NCI-H2196 treated with DMSO at 0.1 percent for 48 hours (cell line): ENCODE measurements around the gene RAD9A.

Experiments
- DNase-seq: peaks from one replicate; lab custom pipeline; 2025; ENCODE audit not compliant: unreplicated experiment; lab: John Stamatoyannopoulos, UW

The RAD9A gene

GRCh38 chr11:67391304-67392182 lies at the start of gene RAD9A:
TSS of gene RAD9A (plus strand) at chr11:67391986. CDS start at chr11:67392045, 59 bp downstream.
- DNase-seq, result peak; percentile 84

DNA sequence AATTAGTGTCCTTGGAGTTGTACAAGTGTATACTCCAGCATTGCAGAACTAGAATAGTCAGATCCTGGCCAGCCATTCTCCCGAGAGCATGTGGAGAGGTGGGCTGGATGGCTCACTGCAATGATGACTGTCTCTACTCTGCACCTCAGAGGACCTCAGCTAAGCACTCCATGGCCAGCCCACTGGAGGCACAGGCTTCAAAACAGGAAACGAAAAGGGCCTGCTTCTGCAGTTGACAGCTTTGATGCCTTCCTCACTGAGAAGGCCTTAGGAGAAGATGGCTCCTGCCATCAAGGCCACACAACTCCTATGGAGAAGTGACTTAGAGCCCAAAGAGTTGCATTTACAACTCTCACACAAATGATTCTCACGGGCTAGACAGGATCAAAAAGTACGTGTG lies 47.5 kb upstream of the RAD9A start:
- no peak for DNase-seq

DNA sequence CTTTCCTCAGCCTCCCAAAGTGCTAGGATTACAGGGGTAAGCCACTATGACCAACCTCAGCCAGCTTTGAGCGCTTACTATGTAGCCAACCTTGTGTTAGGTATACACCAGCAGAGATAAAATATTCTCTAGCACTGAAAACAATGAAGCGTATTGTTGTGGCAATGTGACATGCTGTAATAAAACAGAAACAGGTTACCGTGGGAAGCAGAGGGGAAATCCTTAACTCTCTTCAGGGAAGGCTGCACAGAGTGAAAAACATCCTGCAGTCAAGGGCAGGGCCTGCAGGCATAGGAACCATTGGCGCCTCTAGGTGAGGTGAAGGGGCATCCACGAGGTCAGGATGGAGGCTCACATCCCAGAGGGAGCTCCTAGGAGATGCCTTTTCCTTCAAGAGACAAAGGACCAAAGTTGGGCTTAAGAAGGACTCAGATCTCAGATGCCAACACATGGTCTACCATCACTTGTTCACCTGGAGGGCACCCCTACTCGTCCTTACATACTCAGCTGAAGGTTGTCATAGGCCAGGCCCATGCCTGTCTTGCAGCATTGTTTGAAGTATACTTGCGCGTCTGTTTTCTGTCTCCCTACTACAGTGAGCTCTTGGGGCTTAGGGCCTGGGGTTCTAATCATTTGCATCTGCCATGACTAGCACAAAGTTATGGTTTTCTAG lies 46.4 kb upstream of the RAD9A start:
- no peak for DNase-seq

- DNase-seq, result no peak
These were observed 45.6 kb upstream of the RAD9A start for GRCh38 chr11:67345920-67346819.

DNA sequence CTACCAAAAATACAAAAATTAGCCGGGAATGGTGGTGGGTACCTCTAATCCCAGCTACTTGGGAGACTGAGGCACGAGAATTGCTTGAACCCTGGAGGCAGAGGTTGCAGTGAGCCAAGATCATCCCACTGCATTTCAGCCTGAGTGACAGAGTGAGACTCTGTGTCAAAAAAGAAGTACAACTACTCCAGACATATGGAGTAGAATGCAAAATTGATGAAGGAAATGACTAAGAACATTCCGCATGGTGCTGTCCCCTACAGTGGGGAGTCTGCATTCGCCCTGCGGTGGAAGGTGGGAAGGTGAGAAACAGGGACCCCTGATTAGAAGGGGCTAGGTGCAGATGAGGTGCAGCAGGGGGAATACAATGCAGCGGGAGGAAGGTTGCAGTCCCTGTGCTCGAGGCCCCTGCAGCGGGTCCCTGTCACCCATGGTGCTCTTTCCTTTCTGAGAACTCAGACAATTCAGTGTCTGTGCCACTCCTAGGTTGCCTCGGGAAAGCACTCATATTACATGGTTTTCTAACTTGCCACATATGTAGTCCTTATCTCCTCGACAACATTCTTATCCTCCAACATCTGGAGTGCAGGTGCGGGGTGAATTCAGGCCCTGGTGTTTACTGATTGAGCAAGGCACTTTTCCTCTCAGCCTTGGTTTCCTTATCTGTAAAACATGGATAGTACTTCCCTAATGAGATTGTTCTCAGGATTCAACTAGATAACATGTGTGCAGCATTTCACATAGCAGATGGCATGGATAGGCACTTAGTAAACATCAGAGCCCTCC lies 43.6 kb upstream of the RAD9A start:
- no peak for DNase-seq

- no peak for DNase-seq
These were observed 42.8 kb upstream of the RAD9A start for GRCh38 chr11:67349036-67349435.

GRCh38 chr11:67349457-67349856 lies 42.3 kb upstream of the RAD9A start:
- DNase-seq, result no peak

- no peak for DNase-seq
These were observed 41.8 kb upstream of the RAD9A start for GRCh38 chr11:67349928-67350465.

DNA sequence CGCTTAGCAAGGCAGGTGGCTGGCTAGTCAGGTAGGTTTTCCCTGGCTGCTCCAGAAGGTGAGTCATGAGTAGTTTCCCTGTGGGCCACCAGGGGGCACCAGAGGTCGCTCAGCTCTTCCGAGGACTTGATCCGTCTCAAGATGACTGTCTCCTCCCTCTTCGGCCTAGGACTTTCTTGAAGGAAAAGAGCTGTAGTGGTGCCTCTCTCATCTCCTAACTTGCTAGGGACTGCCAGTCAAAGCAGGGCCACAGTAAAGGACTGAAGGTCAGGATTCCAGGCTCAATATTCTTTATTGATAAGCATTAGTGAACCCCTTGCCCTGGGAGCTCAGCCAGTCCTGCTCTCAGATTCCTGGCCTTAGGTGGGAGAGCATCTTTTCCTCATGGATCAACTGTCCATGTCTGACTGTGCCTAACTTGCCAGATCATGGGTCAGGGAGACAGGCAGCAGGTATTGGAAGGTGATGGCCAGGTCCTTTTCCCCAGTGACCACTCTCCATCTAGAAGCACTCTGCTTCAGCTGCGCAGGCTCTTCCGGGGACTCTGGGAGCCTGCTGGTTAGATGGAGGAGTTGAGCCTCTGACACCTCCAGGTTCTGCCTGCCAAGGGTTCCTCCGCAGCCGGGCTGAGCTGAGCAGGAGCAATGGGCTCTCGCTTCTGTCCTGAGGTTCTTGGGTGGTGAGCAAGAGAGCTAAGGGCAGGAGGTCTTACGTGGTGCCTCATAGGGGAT lies 40.3 kb upstream of the RAD9A start:
- peak; percentile 55 for DNase-seq

DNA sequence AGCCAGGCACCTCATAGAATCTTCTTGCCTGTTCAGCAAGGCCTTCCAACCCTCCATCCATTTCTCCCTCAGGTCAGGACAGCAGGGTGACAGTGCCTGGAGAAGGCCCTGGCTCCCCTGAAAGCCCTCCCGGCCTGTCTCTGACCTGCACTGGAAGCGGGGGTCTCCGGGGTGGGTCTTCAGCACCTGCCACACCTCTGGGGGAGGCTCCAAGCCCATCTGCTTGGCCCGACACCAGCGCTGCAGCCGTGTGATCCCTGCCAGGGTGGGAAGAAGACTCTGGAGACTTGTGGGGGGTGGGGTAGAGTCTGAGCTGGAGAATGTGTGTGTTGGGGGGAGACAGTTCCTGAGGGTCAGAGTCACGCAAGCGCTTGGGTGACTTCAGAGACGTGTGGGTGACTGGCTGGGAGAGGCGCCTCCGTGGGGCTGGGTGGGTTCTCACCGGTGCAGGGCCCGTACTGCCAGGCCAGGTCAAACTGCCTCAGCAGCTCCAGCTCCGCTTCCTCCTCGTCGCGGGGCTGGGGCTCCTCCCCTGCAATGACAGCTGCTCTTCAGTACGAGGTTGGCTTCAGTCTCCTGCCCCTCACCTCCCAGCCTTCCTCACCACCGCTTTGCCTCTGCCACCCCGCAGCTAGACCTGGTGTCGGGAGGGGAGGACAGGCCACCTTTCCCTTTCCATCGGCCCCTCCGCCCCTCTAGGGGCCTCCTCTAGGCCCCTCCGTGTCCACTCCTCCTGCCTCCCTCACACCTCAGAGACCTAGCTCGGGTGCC lies 39.1 kb upstream of the RAD9A start:
- peak; percentile 71 for DNase-seq

DNA sequence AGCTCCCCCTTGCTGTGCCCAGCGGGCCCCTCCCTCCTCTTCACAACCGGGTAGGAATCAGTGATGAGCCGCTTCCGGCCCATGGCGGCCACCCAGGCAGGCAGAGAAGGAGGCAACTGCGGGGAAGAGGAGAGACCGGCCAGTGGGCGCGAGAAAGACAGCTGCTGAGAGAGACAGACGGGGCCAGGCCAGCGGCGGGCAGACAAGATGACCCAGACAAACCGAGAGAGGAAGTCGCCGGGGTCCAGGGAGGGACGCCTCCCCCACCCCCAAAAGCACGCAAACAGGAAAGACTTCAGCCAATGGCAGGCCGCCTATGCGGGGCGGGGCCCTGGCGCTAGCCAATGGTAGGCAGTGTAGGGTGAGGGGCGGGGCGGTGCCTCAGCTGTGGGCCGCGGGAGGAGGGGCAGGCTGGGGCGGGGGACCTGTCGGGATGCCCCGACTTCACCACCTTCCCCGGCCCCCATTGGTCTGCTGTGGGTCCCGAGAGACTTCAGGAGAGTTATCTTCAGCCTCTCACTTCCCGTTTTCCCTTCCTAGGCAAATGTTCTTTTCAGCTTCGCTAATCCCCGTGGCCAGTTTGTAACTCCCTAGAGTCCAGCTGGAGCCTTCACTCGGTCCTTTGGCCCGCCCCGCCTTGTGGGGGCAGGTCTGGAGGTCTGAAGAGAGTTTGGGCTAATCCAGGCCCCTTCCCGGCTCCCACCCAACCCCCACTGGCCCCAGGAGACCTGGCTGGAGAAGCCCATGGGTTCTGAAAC lies 38.3 kb upstream of the RAD9A start, which contains the start of gene POLD4:
Gene POLD4, minus strand, starts transcription at position 230 of the 758 bp plus-strand sequence. Its CDS starts 147 bp downstream, at position 83.
- peak; percentile 93 for DNase-seq

DNA sequence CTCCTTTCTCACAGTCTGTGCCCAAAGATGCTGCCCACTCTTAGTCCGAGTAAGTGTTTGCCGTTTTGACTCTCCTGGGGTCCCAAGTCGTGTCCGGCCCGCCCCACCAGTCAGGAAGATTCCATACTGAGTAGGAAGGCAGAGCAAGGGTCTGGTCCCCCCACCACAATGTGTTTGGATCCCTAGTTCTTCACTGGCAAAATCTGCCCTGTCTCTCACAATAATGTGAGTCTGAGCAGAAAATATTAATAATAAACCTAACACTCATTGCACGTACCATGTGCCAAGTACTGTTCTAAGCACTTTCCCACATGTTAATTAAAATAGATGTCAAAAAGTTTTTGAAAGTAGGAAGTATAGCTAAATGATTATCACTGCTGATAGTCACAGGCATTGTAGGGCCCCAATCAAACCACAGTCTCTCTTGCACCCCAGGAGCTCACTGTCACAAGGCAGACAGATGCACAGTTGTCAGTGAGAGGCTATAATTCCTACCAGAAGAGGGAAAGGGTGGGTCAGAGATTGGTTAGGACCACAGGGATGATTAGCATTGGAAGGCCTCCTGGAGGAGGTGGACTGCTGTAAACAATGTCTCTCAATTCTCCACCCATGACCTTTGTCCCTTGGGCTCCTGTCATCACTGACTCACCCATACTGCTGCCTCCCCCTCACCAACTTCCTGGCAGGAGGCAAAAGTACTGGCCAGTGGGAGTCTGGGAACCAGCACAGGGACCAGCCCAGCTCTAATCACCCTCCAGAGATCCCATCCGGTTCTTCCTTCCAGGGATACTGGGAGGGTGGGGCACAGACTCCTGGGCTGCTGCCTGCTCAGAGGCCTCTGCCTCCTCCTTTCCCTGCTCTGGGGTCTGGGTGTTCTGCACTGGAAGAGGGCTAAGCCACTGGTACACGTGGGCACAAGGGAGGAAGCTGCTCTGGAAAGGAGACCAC lies 37.4 kb upstream of the RAD9A start:
- DNase-seq, result no peak

- DNase-seq, result no peak
These were observed 36.6 kb upstream of the RAD9A start for GRCh38 chr11:67355023-67355793.

GRCh38 chr11:67355794-67356386 lies 35.9 kb upstream of the RAD9A start:
- no peak for DNase-seq

GRCh38 chr11:67356387-67356863 lies 35.4 kb upstream of the RAD9A start:
- no peak for DNase-seq
